GM23338 (cell line): ENCODE data around the gene CCR6. TPM values are rescaled to one million over a fixed set of nuclear protein-coding genes. Genes with fewer than 3 reads are reported as not detected.

Source experiments
- ATAC-seq: fragments of 200-7000 bp; cut with Tn5 transposase; 3 replicates; pipeline ENCODE4 v1.9.1; 2020
- DNase-seq: peaks from one replicate; pipeline ENCODE4 v3.0.0-alpha.2; 2015; ENCODE audit warnings: low spot score
- H2AFZ ChIP-seq: fragments of 200-600 bp; sonication (generic); 2 replicates; pipeline ENCODE4 v1.8.0; 2016; ENCODE audit warnings: antibody characterized with exemption, mild to moderate bottlenecking, moderate library complexity
- H3F3A ChIP-seq: fragments of 200-600 bp; sonication (generic); replicated peaks from 2 replicates; pipeline ENCODE4 v1.8.0; 2017; ENCODE audit warnings: antibody characterized with exemption, mixed run types, low read depth
- H3K27ac ChIP-seq: fragments of 200-600 bp; sonication (generic); 2 replicates; pipeline ENCODE4 v1.6.1; 2016; ENCODE audit warnings: low read depth
- H3K27me3 ChIP-seq: fragments of 200-600 bp; sonication (generic); 2 replicates; pipeline ENCODE4 v1.8.0; 2016; ENCODE audit warnings: mild to moderate bottlenecking, mixed run types, moderate library complexity; ENCODE audit not compliant: insufficient read depth
- H3K36me3 ChIP-seq: fragments of 200-600 bp; sonication (generic); 2 replicates; pipeline ENCODE4 v1.8.0; 2016; ENCODE audit warnings: mild to moderate bottlenecking; ENCODE audit not compliant: insufficient read depth
- H3K4me1 ChIP-seq: fragments of 200-600 bp; sonication (generic); 2 replicates; pipeline ENCODE4 v1.8.0; 2016; ENCODE audit warnings: mild to moderate bottlenecking, moderate library complexity; ENCODE audit not compliant: insufficient read depth
- H3K4me2 ChIP-seq: fragments of 200-600 bp; sonication (generic); 2 replicates; pipeline ENCODE4 v1.7.1; 2017; ENCODE audit warnings: mixed run types
- H3K4me3 ChIP-seq: fragments of 200-600 bp; sonication (generic); 2 replicates; pipeline ENCODE4 v1.6.1; 2016; ENCODE audit warnings: mixed run types
- H3K79me2 ChIP-seq: fragments of 200-600 bp; sonication (generic); replicated peaks from 2 replicates; pipeline ENCODE4 v1.8.0; 2017; ENCODE audit warnings: mild to moderate bottlenecking; ENCODE audit not compliant: insufficient read depth
- H3K9me2 ChIP-seq: fragments of 200-600 bp; sonication (generic); 2 replicates; pipeline ENCODE4 v1.8.0; 2017; ENCODE audit not compliant: insufficient read depth
- H4K20me1 ChIP-seq: fragments of 200-600 bp; sonication (generic); replicated peaks from 2 replicates; pipeline ENCODE4 v1.8.0; 2017; ENCODE audit warnings: mild to moderate bottlenecking; ENCODE audit not compliant: insufficient read depth
- H3K27ac Mint-ChIP-seq: 2 replicates; pipeline ENCODE4 v1.8.0; 2020; ENCODE audit warnings: inconsistent platforms, mild to moderate bottlenecking, moderate library complexity, mixed read lengths
- H3K27me3 Mint-ChIP-seq: 3 replicates; pipeline ENCODE4 v1.8.0; 2022; ENCODE audit warnings: low read depth, mild to moderate bottlenecking, moderate library complexity, mixed read lengths, inconsistent platforms; ENCODE audit not compliant: insufficient read depth, poor library complexity
- H3K36me3 Mint-ChIP-seq: 3 replicates; pipeline ENCODE4 v1.8.0; 2021; ENCODE audit warnings: low read depth, mild to moderate bottlenecking, inconsistent platforms, moderate library complexity, mixed read lengths
- H3K4me1 Mint-ChIP-seq: 3 replicates; pipeline ENCODE4 v1.8.0; 2020; ENCODE audit warnings: mild to moderate bottlenecking, inconsistent platforms, mixed read lengths
- H3K4me3 Mint-ChIP-seq: 3 replicates; pipeline ENCODE4 v1.8.0; 2021; ENCODE audit warnings: moderate library complexity, mild to moderate bottlenecking, inconsistent platforms, mixed read lengths
- H3K9me3 Mint-ChIP-seq: 3 replicates; pipeline ENCODE4 v1.8.0; 2020; ENCODE audit warnings: moderate library complexity, mild to moderate bottlenecking, inconsistent platforms, mixed read lengths
- CREB1 ChIP-seq: fragments of 250-450 bp; sonication (Bioruptor Pico); IDR thresholded peaks from 2 replicates; pipeline ENCODE4 v1.5.0; 2020; ENCODE audit warnings: low read depth, mild to moderate bottlenecking, moderate library complexity
- EZH2 ChIP-seq: fragments of 200-600 bp; sonication (generic); IDR thresholded peaks from one replicate; pipeline ENCODE4 v1.8.0; 2017; ENCODE audit warnings: antibody characterized with exemption, mild to moderate bottlenecking, low read depth; ENCODE audit not compliant: unreplicated experiment
- EZH2phosphoT487 ChIP-seq: fragments of 200-600 bp; sonication (generic); IDR thresholded peaks from one replicate; pipeline ENCODE4 v1.8.1; 2018; ENCODE audit warnings: antibody characterized with exemption; ENCODE audit not compliant: unreplicated experiment
- JUNB ChIP-seq: IDR thresholded peaks from one replicate; pipeline ENCODE4 v1.6.1; 2016; ENCODE audit warnings: antibody characterized with exemption; ENCODE audit not compliant: unreplicated experiment
- NANOG ChIP-seq: IDR thresholded peaks from 2 replicates; pipeline ENCODE4 v1.6.1; 2016; ENCODE audit warnings: antibody characterized with exemption, borderline replicate concordance
- POLR2AphosphoS5 ChIP-seq: IDR thresholded peaks from 2 replicates; pipeline ENCODE4 v1.6.1; 2016; ENCODE audit warnings: antibody characterized with exemption, low read depth
- STAT1 ChIP-seq: IDR thresholded peaks from one replicate; pipeline ENCODE4 v1.6.1; 2016; ENCODE audit warnings: antibody characterized with exemption; ENCODE audit not compliant: unreplicated experiment
- ZNF331 ChIP-seq: fragments of 250-450 bp; sonication (Bioruptor Pico); IDR thresholded peaks from 2 replicates; pipeline ENCODE4 v1.5.0; 2020; ENCODE audit warnings: low read depth, mild to moderate bottlenecking, moderate library complexity
- ZNF462 ChIP-seq: fragments of 250-450 bp; sonication (Bioruptor Pico); IDR thresholded peaks from 2 replicates; pipeline ENCODE4 v1.5.0; 2020; ENCODE audit warnings: mild to moderate bottlenecking, moderate library complexity
- polyA plus RNA-seq: library from polyadenylated mRNA; unstranded; fragments of >200 nt; fragmentation: Nextera tagmentation; extraction: Ambion mirVana; gene quantifications from 2 replicates; pipeline ENCODE4 v1.2.1, GENCODE V29; 2016
- total RNA-seq: library from RNA; depleted of rRNA; stranded (reverse); fragments of >200 nt; shearing (Covaris generic); gene quantifications from 2 replicates; pipeline ENCODE4 v1.2.3, GENCODE V29; 2014
- TF ChIP-seq, protein P1 (sequence below), 2 experiments: fragments of 200-600 bp in 1 of 2; sonication (generic) in 1 of 2; conservative IDR thresholded peaks; 2 replicates each; pipeline versions ENCODE4 v1.5.1 to v1.6.1; 2016 to 2017; ENCODE audit warnings: antibody characterized with exemption in 2 of 2, low read depth in 2 of 2, mild to moderate bottlenecking in 2 of 2, moderate library complexity in 1 of 2
- TF ChIP-seq, protein P2 (sequence below): IDR thresholded peaks from 2 replicates; pipeline ENCODE4 v1.6.1; 2016; ENCODE audit warnings: antibody characterized with exemption

Gene CCR6
- total and polyA plus RNA-seq, 2 experiments from 2014 or later = not detected

- Histone ChIP-seq H3K79me2 (no peaks in the 10 kb centered on the region), H3K27me3 (no peaks in the 10 kb centered on the region), H3K4me2 (no peak overlapping the region), H3K4me3 (no peak overlapping the region), H4K20me1 (no peaks in the 10 kb centered on the region), H3K9me2 (no peaks in the 10 kb centered on the region), H3F3A (no peaks in the 10 kb centered on the region), H2AFZ (no peak overlapping the region), H3K36me3 (no peaks in the 10 kb centered on the region), H3K27ac (no peak overlapping the region), H3K4me1 (no peaks in the 10 kb centered on the region)
- Mint-ChIP-seq H3K4me3 (no peak overlapping the region), H3K27me3 (peaks cover 5% of the 10 kb centered on the region), H3K36me3 (peaks cover 4% of the 10 kb centered on the region; the same call in 2 of the 3 replicates), H3K9me3 (peaks cover 4% of the 10 kb centered on the region; the same call in 1 of the 3 replicates), H3K27ac (no peak overlapping the region), H3K4me1 (peaks cover 2% of the 10 kb centered on the region; the same call in 1 of the 3 replicates)
- ATAC-seq (no peak), DNase-seq (no peak)
- TF ChIP-seq ZNF462 (CRISPR knock-in tag) (no peak), CREB1 (CRISPR knock-in tag) (no peak)
Observed at GRCh38 chr6:167125410-167125809, 2.5 kb downstream of the CCR6 start.

GRCh38 chr6:167125855-167126349 lies 3.0 kb downstream of the CCR6 start:
- no peak overlapping the region for H3K27ac Mint-ChIP-seq
- ATAC-seq (no peak), DNase-seq (no peak)
- H3K27me3 Mint-ChIP-seq = peaks cover 5% of the 10 kb centered on the region
- Histone ChIP-seq H3K27ac (no peak overlapping the region), H3K4me1 (no peaks in the 10 kb centered on the region), H3F3A (no peaks in the 10 kb centered on the region), H3K36me3 (no peaks in the 10 kb centered on the region), H3K4me3 (no peak overlapping the region), H3K27me3 (no peaks in the 10 kb centered on the region), H3K9me2 (no peaks in the 10 kb centered on the region), H3K79me2 (no peaks in the 10 kb centered on the region), H2AFZ (no peak overlapping the region), H3K4me2 (no peak overlapping the region), H4K20me1 (no peaks in the 10 kb centered on the region)
- no peaks in the 10 kb centered on the region; the same call in 2 of the 3 replicates for H3K4me1 Mint-ChIP-seq
- no peak overlapping the region for H3K4me3 Mint-ChIP-seq
- H3K9me3 Mint-ChIP-seq = no peaks in the 10 kb centered on the region; the same call in 2 of the 3 replicates
- no peaks in the 10 kb centered on the region for H3K36me3 Mint-ChIP-seq
- TF ChIP-seq, protein P1, sequence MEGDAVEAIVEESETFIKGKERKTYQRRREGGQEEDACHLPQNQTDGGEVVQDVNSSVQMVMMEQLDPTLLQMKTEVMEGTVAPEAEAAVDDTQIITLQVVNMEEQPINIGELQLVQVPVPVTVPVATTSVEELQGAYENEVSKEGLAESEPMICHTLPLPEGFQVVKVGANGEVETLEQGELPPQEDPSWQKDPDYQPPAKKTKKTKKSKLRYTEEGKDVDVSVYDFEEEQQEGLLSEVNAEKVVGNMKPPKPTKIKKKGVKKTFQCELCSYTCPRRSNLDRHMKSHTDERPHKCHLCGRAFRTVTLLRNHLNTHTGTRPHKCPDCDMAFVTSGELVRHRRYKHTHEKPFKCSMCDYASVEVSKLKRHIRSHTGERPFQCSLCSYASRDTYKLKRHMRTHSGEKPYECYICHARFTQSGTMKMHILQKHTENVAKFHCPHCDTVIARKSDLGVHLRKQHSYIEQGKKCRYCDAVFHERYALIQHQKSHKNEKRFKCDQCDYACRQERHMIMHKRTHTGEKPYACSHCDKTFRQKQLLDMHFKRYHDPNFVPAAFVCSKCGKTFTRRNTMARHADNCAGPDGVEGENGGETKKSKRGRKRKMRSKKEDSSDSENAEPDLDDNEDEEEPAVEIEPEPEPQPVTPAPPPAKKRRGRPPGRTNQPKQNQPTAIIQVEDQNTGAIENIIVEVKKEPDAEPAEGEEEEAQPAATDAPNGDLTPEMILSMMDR (conservative IDR thresholded peaks at IDR 0.05; ENCODE audit: low read depth in 2 of 2) = no peak
- TF ChIP-seq STAT1 = no peak
- no peak for TF ChIP-seq JUNB
- TF ChIP-seq, protein P2, sequence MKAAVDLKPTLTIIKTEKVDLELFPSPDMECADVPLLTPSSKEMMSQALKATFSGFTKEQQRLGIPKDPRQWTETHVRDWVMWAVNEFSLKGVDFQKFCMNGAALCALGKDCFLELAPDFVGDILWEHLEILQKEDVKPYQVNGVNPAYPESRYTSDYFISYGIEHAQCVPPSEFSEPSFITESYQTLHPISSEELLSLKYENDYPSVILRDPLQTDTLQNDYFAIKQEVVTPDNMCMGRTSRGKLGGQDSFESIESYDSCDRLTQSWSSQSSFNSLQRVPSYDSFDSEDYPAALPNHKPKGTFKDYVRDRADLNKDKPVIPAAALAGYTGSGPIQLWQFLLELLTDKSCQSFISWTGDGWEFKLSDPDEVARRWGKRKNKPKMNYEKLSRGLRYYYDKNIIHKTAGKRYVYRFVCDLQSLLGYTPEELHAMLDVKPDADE = no peak
- no peak for TF ChIP-seq EZH2
- TF ChIP-seq CREB1 (CRISPR knock-in tag) = no peak
- no peak for TF ChIP-seq ZNF331
- no peak for TF ChIP-seq NANOG
- no peak for TF ChIP-seq POLR2AphosphoS5
- TF ChIP-seq EZH2phosphoT487 = no peak
